Body of pancreas (tissue), 4 donors: ENCODE measurements around the gene SYNJ2.

Experiments used
- CTCF ChIP-seq, 7 experiments: fragments of 450-650 bp in 4 of 7; fragments of 200-600 bp in 3 of 7; sonication (generic) in 3 of 7; IDR thresholded peaks; one replicate each; pipeline ENCODE4 v1.5.1; 2016 to 2019; ENCODE audit warnings: antibody characterized with exemption in 7 of 7
- POLR2A ChIP-seq, 3 donors: fragments of 450-650 bp; IDR thresholded peaks; one replicate each; pipeline ENCODE4 v1.6.1; 2016; ENCODE audit warnings: antibody characterized with exemption in 3 of 3, mild to moderate bottlenecking in 2 of 3

GRCh38 chr6:157956171-157956730 lies 25.4 kb upstream of the SYNJ2 start:
- TF ChIP-seq POLR2A (IDR thresholded peaks at IDR 0.05) (no peak), CTCF (IDR thresholded peaks at IDR 0.05) (no peak)
